HG03064 (cell line): Measurements from ENCODE around the gene SLC25A13.

ENCODE experiments used
- ATAC-seq: cut with Tn5 transposase; IDR thresholded peaks from one replicate; pipeline ENCODE4 v1.9.1; 2021; ENCODE audit warnings: low read depth; ENCODE audit not compliant: unreplicated experiment

SLC25A13 gene

GRCh38 chr7:96118449-96119001 is 203.4 kb downstream of the SLC25A13 start:
- ATAC-seq: no peak

GRCh38 chr7:96116173-96116572 is 205.7 kb downstream of the SLC25A13 start:
- no peak for ATAC-seq

- no peak for ATAC-seq
Observed at GRCh38 chr7:96114190-96114589, 207.7 kb downstream of the SLC25A13 start.

- no peak for ATAC-seq
Observed at GRCh38 chr7:96111405-96111804, 210.5 kb downstream of the SLC25A13 start.

- ATAC-seq: no peak
Observed at GRCh38 chr7:96104984-96105383, 216.9 kb downstream of the SLC25A13 start.

GRCh38 chr7:96102096-96102811 is 219.6 kb downstream of the SLC25A13 start:
- ATAC-seq: no peak

GRCh38 chr7:96100737-96101136 is 221.2 kb downstream of the SLC25A13 start:
- no peak for ATAC-seq

- no peak for ATAC-seq
Observed at GRCh38 chr7:96097835-96098234, 224.1 kb downstream of the SLC25A13 start.

GRCh38 chr7:96093435-96093834 is 228.5 kb downstream of the SLC25A13 start:
- no peak for ATAC-seq

- ATAC-seq: no peak
Observed at GRCh38 chr7:96090756-96091155, 231.1 kb downstream of the SLC25A13 start.

- no peak for ATAC-seq
Observed at GRCh38 chr7:96089511-96089910, 232.4 kb downstream of the SLC25A13 start.

GRCh38 chr7:96088579-96088978 is 233.3 kb downstream of the SLC25A13 start:
- ATAC-seq: no peak

GRCh38 chr7:96085953-96086352 is 235.9 kb downstream of the SLC25A13 start:
- no peak for ATAC-seq

GRCh38 chr7:96084881-96085553 is 236.9 kb downstream of the SLC25A13 start:
- no peak for ATAC-seq

GRCh38 chr7:96080027-96080426 is 241.9 kb downstream of the SLC25A13 start:
- no peak for ATAC-seq

- no peak for ATAC-seq
Observed at GRCh38 chr7:96076350-96076707, 245.6 kb downstream of the SLC25A13 start.

- ATAC-seq: no peak
Observed at GRCh38 chr7:96075510-96076349, 246.2 kb downstream of the SLC25A13 start.

GRCh38 chr7:96074871-96075270 is 247.0 kb downstream of the SLC25A13 start:
- ATAC-seq: no peak
